ENCODE results near the gene FNTB. TPM values are rescaled to one million over a fixed set of nuclear protein-coding genes. Genes with fewer than 3 reads are reported as not detected.

The FNTB gene
- total and polyA plus RNA-seq, 2 donors (not counting 3 experiments of a cell fraction or from before 2014, with no cell fraction given) = 21.0 to 21.6 TPM

GRCh38 chr14:65070471-65070976 lies 83.8 kb downstream of the FNTB start:
- H3K36me3 ChIP-seq (ENCODE audit: control insufficient read depth in 2 of 2, extremely low read depth in 1 of 2, insufficient read depth in 2 of 2, low read length in 2 of 2) = peaks cover 0 to 18% of the 10 kb centered on the region in 2 experiments
- dilution Hi-C loops (cut with MboI; ENCODE audit: extremely low pct_ligation_motif_present, low sequenced_read_pairs) = no loop called here
- H3K9me3 ChIP-seq (replicated peaks; ENCODE audit: control insufficient read depth, insufficient read depth, low read length) = no peaks in the 10 kb centered on the region
- no peak overlapping the region for H3K9ac ChIP-seq (replicated peaks; ENCODE audit: extremely low read depth, insufficient read depth, low read length)
- no peak overlapping the region for H3K4me3 ChIP-seq (replicated peaks in 1 of 3; ENCODE audit: insufficient read depth in 1 of 3, low read depth in 1 of 3, low read length in 3 of 3)
- peaks cover 19% of the 10 kb centered on the region for H3K4me1 ChIP-seq (ENCODE audit: control insufficient read depth, extremely low read depth, insufficient read depth, low read length)
- H3K27ac ChIP-seq (ENCODE audit: insufficient read depth, low read depth, low read length) = no peak overlapping the region
- no peak for TF ChIP-seq FOS (IDR thresholded peaks at IDR 0.05; ENCODE audit: borderline replicate concordance, insufficient read depth, low read length)
- no peak for TF ChIP-seq POLR2AphosphoS5 (IDR thresholded peaks at IDR 0.05; ENCODE audit: insufficient read depth, low read depth, low read length)
- TF ChIP-seq, protein P1, sequence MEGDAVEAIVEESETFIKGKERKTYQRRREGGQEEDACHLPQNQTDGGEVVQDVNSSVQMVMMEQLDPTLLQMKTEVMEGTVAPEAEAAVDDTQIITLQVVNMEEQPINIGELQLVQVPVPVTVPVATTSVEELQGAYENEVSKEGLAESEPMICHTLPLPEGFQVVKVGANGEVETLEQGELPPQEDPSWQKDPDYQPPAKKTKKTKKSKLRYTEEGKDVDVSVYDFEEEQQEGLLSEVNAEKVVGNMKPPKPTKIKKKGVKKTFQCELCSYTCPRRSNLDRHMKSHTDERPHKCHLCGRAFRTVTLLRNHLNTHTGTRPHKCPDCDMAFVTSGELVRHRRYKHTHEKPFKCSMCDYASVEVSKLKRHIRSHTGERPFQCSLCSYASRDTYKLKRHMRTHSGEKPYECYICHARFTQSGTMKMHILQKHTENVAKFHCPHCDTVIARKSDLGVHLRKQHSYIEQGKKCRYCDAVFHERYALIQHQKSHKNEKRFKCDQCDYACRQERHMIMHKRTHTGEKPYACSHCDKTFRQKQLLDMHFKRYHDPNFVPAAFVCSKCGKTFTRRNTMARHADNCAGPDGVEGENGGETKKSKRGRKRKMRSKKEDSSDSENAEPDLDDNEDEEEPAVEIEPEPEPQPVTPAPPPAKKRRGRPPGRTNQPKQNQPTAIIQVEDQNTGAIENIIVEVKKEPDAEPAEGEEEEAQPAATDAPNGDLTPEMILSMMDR (IDR thresholded peaks at IDR 0.05; ENCODE audit: extremely low read depth in 1 of 2, insufficient read depth in 1 of 2, low read depth in 1 of 2, low read length in 2 of 2) = no peak
- TF ChIP-seq, protein P2, sequence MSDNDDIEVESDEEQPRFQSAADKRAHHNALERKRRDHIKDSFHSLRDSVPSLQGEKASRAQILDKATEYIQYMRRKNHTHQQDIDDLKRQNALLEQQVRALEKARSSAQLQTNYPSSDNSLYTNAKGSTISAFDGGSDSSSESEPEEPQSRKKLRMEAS (IDR thresholded peaks at IDR 0.05; ENCODE audit: insufficient read depth, insufficient read length) = no peak
- TF ChIP-seq POLR2A (IDR thresholded peaks at IDR 0.05; ENCODE audit: low read depth, low read length) = no peak
- TF ChIP-seq GATA2 (IDR thresholded peaks at IDR 0.05; ENCODE audit: insufficient read depth, insufficient read length, low read depth, low read length) = no peak
- no peak for TF ChIP-seq JUN (IDR thresholded peaks at IDR 0.05; ENCODE audit: borderline replicate concordance, insufficient read depth, insufficient read length, low read depth)
- no peak for TF ChIP-seq EZH2 (IDR thresholded peaks at IDR 0.05; ENCODE audit: borderline replicate concordance, low read depth, low read length, severe bottlenecking)
- no peak for TF ChIP-seq MYC (IDR thresholded peaks at IDR 0.05; ENCODE audit: low read depth, low read length)
- no TSS peak for BruUV-seq (replicated peaks)
- H3K9me1 ChIP-seq (replicated peaks; ENCODE audit: control insufficient read depth, extremely low read depth, insufficient read depth, low read length) = no peaks in the 10 kb centered on the region
- H3K79me2 ChIP-seq (ENCODE audit: control insufficient read depth, insufficient read depth, low read length) = no peaks in the 10 kb centered on the region
- FAIRE-seq = no peak
- H3K4me2 ChIP-seq (ENCODE audit: insufficient read depth, low read length) = no peak overlapping the region
- no peaks in the 10 kb centered on the region for H4K20me1 ChIP-seq (replicated peaks; ENCODE audit: control insufficient read depth, extremely low read depth, insufficient read depth, low read length)
- DNase-seq (ENCODE audit: low read depth, low spot score) = no peak
- H2AFZ ChIP-seq (ENCODE audit: low read depth, low read length) = no peak overlapping the region
- ChIA-PET CTCF (no interaction called here), POLR2A (no interaction called here)
- no peaks in the 10 kb centered on the region for H3K27me3 ChIP-seq (ENCODE audit: control insufficient read depth in 2 of 2, insufficient read depth in 2 of 2, low read length in 2 of 2)
- intact Hi-C loops (cut with micrococcal nuclease) = no loop called here

All from endothelial cell of umbilical vein (primary cell).